Suprapubic skin (tissue), 4 donors: ENCODE data around the gene HINFP.

Experiments used
- EP300 ChIP-seq: sonication (generic); formaldehyde crosslinking; IDR thresholded peaks from one replicate; pipeline ENCODE4 v1.6.1; 2017; ENCODE audit warnings: antibody characterized with exemption
- POLR2A ChIP-seq, 2 donors: fragments of 450-650 bp; IDR thresholded peaks; one replicate each; pipeline ENCODE4 v1.6.1; 2017; ENCODE audit warnings: antibody characterized with exemption in 2 of 2, mild to moderate bottlenecking in 2 of 2, moderate library complexity in 2 of 2
- POLR2AphosphoS5 ChIP-seq, 3 donors: sonication (generic); formaldehyde crosslinking; IDR thresholded peaks; one replicate each; pipeline ENCODE4 v1.6.1; 2017; ENCODE audit warnings: antibody characterized with exemption in 3 of 3
- TF ChIP-seq, protein P1 (sequence below), 2 donors: fragments of 200-600 bp in 1 of 2; fragments of 450-650 bp in 1 of 2; sonication (generic) in 1 of 2; IDR thresholded peaks; one replicate each; pipeline ENCODE4 v1.5.1; 2016 to 2019; ENCODE audit warnings: antibody characterized with exemption in 2 of 2, mild to moderate bottlenecking in 1 of 2, moderate library complexity in 1 of 2

DNA sequence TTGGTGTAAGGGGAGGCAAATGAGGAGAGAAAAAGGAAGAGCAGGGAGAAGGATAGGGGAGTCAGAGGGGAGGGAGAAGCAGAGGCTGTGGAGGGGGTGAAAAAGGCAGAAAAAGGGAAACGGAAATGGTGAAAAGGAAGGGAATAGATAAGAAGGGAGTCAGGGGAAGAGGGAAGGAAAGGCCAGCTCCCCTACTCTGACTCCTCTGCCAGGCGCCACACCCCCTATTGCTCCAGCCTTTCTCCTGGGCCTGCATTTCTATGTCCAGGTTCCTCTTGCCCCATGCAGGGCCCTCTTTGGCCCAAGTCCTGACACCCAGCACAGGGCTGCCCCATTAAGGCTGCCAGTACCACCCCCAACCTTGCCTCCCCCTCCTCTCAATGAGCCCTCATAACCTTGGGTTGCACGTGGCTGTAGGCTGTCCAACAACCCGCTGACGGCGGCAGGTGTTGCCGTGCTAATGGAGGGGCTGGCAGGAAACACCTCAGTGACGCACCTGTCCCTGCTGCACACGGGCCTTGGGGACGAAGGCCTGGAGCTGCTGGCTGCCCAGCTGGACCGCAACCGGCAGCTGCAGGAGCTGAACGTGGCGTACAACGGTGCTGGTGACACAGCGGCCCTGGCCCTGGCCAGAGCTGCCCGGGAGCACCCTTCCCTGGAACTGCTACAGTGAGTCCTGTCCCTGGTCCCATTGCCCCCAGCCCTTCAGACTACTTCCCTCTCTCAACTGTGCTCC is 60.5 kb downstream of the HINFP start:
- no peak for TF ChIP-seq POLR2A (IDR thresholded peaks at IDR 0.05)
- TF ChIP-seq, protein P1, sequence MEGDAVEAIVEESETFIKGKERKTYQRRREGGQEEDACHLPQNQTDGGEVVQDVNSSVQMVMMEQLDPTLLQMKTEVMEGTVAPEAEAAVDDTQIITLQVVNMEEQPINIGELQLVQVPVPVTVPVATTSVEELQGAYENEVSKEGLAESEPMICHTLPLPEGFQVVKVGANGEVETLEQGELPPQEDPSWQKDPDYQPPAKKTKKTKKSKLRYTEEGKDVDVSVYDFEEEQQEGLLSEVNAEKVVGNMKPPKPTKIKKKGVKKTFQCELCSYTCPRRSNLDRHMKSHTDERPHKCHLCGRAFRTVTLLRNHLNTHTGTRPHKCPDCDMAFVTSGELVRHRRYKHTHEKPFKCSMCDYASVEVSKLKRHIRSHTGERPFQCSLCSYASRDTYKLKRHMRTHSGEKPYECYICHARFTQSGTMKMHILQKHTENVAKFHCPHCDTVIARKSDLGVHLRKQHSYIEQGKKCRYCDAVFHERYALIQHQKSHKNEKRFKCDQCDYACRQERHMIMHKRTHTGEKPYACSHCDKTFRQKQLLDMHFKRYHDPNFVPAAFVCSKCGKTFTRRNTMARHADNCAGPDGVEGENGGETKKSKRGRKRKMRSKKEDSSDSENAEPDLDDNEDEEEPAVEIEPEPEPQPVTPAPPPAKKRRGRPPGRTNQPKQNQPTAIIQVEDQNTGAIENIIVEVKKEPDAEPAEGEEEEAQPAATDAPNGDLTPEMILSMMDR (IDR thresholded peaks at IDR 0.05), result no peak
- TF ChIP-seq EP300, result no peak
- no peak for TF ChIP-seq POLR2AphosphoS5 (IDR thresholded peaks at IDR 0.05)
